HepG2 (cell line): ENCODE data around the gene KIRREL2. TPM values are rescaled to one million over a fixed set of nuclear protein-coding genes. Genes with fewer than 3 reads are reported as not detected.

ENCODE experiments used
- CREM ChIP-seq, 2 experiments: sonication (generic) in 1 of 2; formaldehyde crosslinking in 1 of 2; IDR thresholded peaks; 2 replicates each; pipeline versions ENCODE4 v1.4.0 to v1.6.1; 2016 to 2020; ENCODE audit warnings: antibody characterized with exemption in 1 of 2, mild to moderate bottlenecking in 1 of 2, missing genetic modification reagents in 1 of 2
- MIXL1 ChIP-seq: IDR thresholded peaks from 2 replicates; pipeline ENCODE4 v1.6.1; 2016
- PBX3 ChIP-seq: sonication (generic); formaldehyde crosslinking; IDR thresholded peaks from 2 replicates; pipeline ENCODE4 v1.8.1; 2023; ENCODE audit warnings: missing genetic modification reagents, inconsistent platforms, borderline replicate concordance
- POLR2AphosphoS2 ChIP-seq: IDR thresholded peaks from 2 replicates; pipeline ENCODE4 v1.6.1; 2011; ENCODE audit warnings: low read depth, low read length, improper control_type of control experiment
- UBTF ChIP-seq: sonication (generic); formaldehyde crosslinking; IDR thresholded peaks from 2 replicates; pipeline ENCODE4 v1.4.0; 2020; ENCODE audit warnings: mild to moderate bottlenecking, missing genetic modification reagents
- YEATS4 ChIP-seq: sonication (generic); formaldehyde crosslinking; IDR thresholded peaks from 2 replicates; pipeline ENCODE4 v1.4.0; 2020; ENCODE audit warnings: missing genetic modification reagents, borderline replicate concordance
- ZFX ChIP-seq: sonication (generic); formaldehyde crosslinking; IDR thresholded peaks from 2 replicates; pipeline ENCODE4 v1.4.0; 2020; ENCODE audit warnings: mild to moderate bottlenecking, low read depth, missing genetic modification reagents, moderate library complexity
- ZGPAT ChIP-seq: IDR thresholded peaks from 2 replicates; pipeline ENCODE4 v1.6.1; 2016; ENCODE audit warnings: mild to moderate bottlenecking
- ZIK1 ChIP-seq: sonication (generic); formaldehyde crosslinking; IDR thresholded peaks from 2 replicates; pipeline ENCODE4 v1.5.0; 2020; ENCODE audit warnings: mild to moderate bottlenecking, low read depth, missing genetic modification reagents, borderline replicate concordance
- ZNF275 ChIP-seq: sonication (generic); formaldehyde crosslinking; IDR thresholded peaks from 2 replicates; pipeline ENCODE4 v1.8.0; 2022; ENCODE audit warnings: missing genetic modification reagents, mild to moderate bottlenecking, inconsistent platforms, borderline replicate concordance
- polyA plus RNA-seq, 8 experiments: library from polyadenylated mRNA; depleted of rRNA in 3 of 8; stranded (reverse) in 7 of 8; unstranded in 1 of 8; fragments of >200 nt; fragmentation: Illumina TruSeq in 4 of 8; extraction: Trizol in 4 of 8; gene quantifications; 2 replicates each; pipeline versions ENCODE4 v1.2.1 to v1.2.3, GENCODE V29; 2011 to 2016; ENCODE audit warnings: low read depth in 4 of 8, missing spikeins in 1 of 8, mixed read lengths in 1 of 8; ENCODE audit not compliant: insufficient read depth in 1 of 8
- total RNA-seq, 5 experiments: library from RNA; depleted of rRNA; stranded (reverse); fragments of >200 nt; fragmentation: Illumina TruSeq; extraction: Trizol; gene quantifications; 2 replicates each; pipeline ENCODE4 v1.2.3, GENCODE V29; 2016; ENCODE audit warnings: low read depth in 1 of 5

The KIRREL2 gene
- total and polyA plus RNA-seq, 2 of the 13 experiments (the other 11 are each of a cell fraction or from before 2014, with no cell fraction given), result 0.18 to 2.4 TPM

GRCh38 chr19:35813043-35813890, 43.4 kb upstream of the KIRREL2 start (continued):
- TF ChIP-seq ZGPAT (CRISPR knock-in tag) (0 out of 2 replicates have a peak, but pooled peaks have one; percentile 35), ZIK1 (CRISPR knock-in tag) (no peak), UBTF (CRISPR knock-in tag) (no peak), POLR2AphosphoS2 (no peak), CREM (IDR thresholded peaks at IDR 0.05) (peak; percentile 15; the same call in 1 of the 2 replicates), CREM (CRISPR knock-in tag; IDR thresholded peaks at IDR 0.05) (no peak), ZFX (no peak), MIXL1 (CRISPR knock-in tag) (no peak), PBX3 (CRISPR knock-in tag) (no peak), YEATS4 (CRISPR knock-in tag) (0 out of 2 replicates have a peak, but pooled peaks have one; percentile 4), ZNF275 (CRISPR knock-in tag) (no peak)
